Neural progenitor cell (in vitro differentiated cells): Measurements from ENCODE around the gene LGALS3BP. TPM values are rescaled to one million over a fixed set of nuclear protein-coding genes. Genes with fewer than 3 reads are reported as not detected.

Experiments
- DNase-seq: peaks from one replicate; pipeline ENCODE4 v3.0.0-alpha.2; 2016; ENCODE audit warnings: low spot score
- H2AFZ ChIP-seq: fragments of 200-600 bp; sonication (generic); replicated peaks from 2 replicates; pipeline ENCODE4 v1.6.1; 2016; ENCODE audit warnings: antibody characterized with exemption
- H3F3A ChIP-seq: fragments of 200-600 bp; sonication (generic); 2 replicates; pipeline ENCODE4 v1.6.1; 2016; ENCODE audit warnings: antibody characterized with exemption, low read depth
- H3K27ac ChIP-seq: fragments of 200-600 bp; sonication (generic); 2 replicates; pipeline ENCODE4 v1.5.1; 2016; ENCODE audit warnings: mild to moderate bottlenecking
- H3K27me3 ChIP-seq: fragments of 200-600 bp; sonication (generic); 2 replicates; pipeline ENCODE4 v1.6.1; 2016; ENCODE audit warnings: mild to moderate bottlenecking, moderate library complexity
- H3K36me3 ChIP-seq: fragments of 200-600 bp; sonication (generic); 2 replicates; pipeline ENCODE4 v1.5.1; 2016
- H3K4me1 ChIP-seq: fragments of 200-600 bp; sonication (generic); 2 replicates; pipeline ENCODE4 v1.6.1; 2016; ENCODE audit warnings: mixed run types
- H3K4me2 ChIP-seq: fragments of 200-600 bp; sonication (generic); 2 replicates; pipeline ENCODE4 v1.6.1; 2016
- H3K4me3 ChIP-seq: fragments of 200-600 bp; sonication (generic); 2 replicates; pipeline ENCODE4 v1.5.1; 2016
- H3K79me2 ChIP-seq: fragments of 200-600 bp; sonication (generic); 2 replicates; pipeline ENCODE4 v1.6.1; 2016; ENCODE audit warnings: low read depth
- H3K9ac ChIP-seq: fragments of 200-600 bp; sonication (generic); 2 replicates; pipeline ENCODE4 v1.6.1; 2016
- H3K9me3 ChIP-seq: fragments of 200-600 bp; sonication (generic); 2 replicates; pipeline ENCODE4 v1.5.1; 2016; ENCODE audit warnings: low read depth
- H4K20me1 ChIP-seq: fragments of 200-600 bp; sonication (generic); 2 replicates; pipeline ENCODE4 v1.6.1; 2016; ENCODE audit warnings: low read depth
- H3K27ac Mint-ChIP-seq: 3 replicates; pipeline ENCODE4 v1.8.0; 2021; ENCODE audit warnings: mixed read lengths
- H3K27me3 Mint-ChIP-seq: 2 replicates; pipeline ENCODE4 v1.8.0; 2022; ENCODE audit warnings: low read depth, mild to moderate bottlenecking, inconsistent platforms, moderate library complexity, mixed read lengths; ENCODE audit not compliant: insufficient read depth
- H3K36me3 Mint-ChIP-seq: 3 replicates; pipeline ENCODE4 v1.8.0; 2021; ENCODE audit warnings: mixed read lengths
- H3K4me1 Mint-ChIP-seq: 3 replicates; pipeline ENCODE4 v1.8.0; 2021; ENCODE audit warnings: mixed read lengths
- H3K4me3 Mint-ChIP-seq: 3 replicates; pipeline ENCODE4 v1.8.0; 2021; ENCODE audit warnings: mild to moderate bottlenecking, moderate library complexity, mixed read lengths
- H3K9me3 Mint-ChIP-seq: 3 replicates; pipeline ENCODE4 v1.8.0; 2020; ENCODE audit warnings: mixed read lengths
- EZH2 ChIP-seq: fragments of 200-600 bp; sonication (generic); IDR thresholded peaks from 2 replicates; pipeline ENCODE4 v1.6.1; 2017; ENCODE audit warnings: antibody characterized with exemption, mild to moderate bottlenecking, moderate library complexity
- EZH2phosphoT487 ChIP-seq: fragments of 200-600 bp; sonication (generic); IDR thresholded peaks from 2 replicates; pipeline ENCODE4 v1.6.1; 2017; ENCODE audit warnings: antibody characterized with exemption
- total RNA-seq: library from RNA; depleted of rRNA; stranded (reverse); fragments of >200 nt; gene quantifications from 2 replicates; pipeline ENCODE4 v1.2.3, GENCODE V29; 2015; ENCODE audit warnings: low replicate concordance
- TF ChIP-seq, protein P1 (sequence below): fragments of 200-600 bp; sonication (generic); IDR thresholded peaks from 2 replicates; pipeline ENCODE4 v1.5.1; 2017; ENCODE audit warnings: antibody characterized with exemption, mild to moderate bottlenecking

LGALS3BP gene
- total RNA-seq, 1 donor from 2014 or later, result 17.5 TPM

DNA sequence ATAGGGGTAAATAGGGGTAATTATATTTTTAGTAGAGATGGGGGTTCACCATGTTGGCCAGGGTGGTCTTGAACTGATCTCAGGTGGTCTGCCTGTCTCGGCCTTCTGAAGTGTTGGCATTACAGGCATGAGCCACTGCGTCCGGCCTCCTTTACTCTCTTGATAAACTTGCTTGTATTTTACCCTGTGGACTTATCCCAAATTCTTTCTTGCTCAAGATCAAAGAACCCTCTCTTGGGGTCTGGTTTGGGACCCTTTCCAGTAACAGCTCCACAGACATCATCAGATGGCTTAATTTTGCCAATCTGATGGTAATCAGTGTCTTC lies 38.6 kb upstream of the LGALS3BP start:
- no peaks in the 10 kb centered on the region for H4K20me1 ChIP-seq
- no peaks in the 10 kb centered on the region for H3K36me3 ChIP-seq
- H3K4me1 ChIP-seq, result peaks cover 4% of the 10 kb centered on the region
- H3K9me3 ChIP-seq, result peaks cover 21% of the 10 kb centered on the region
- H3K9ac ChIP-seq, result no peak overlapping the region
- H3K9me3 Mint-ChIP-seq, result peaks cover 20% of the 10 kb centered on the region
- H3K27me3 Mint-ChIP-seq, result peaks cover 17% of the 10 kb centered on the region
- H3K4me1 Mint-ChIP-seq, result no peaks in the 10 kb centered on the region
- no peak for DNase-seq
- TF ChIP-seq, protein P1, sequence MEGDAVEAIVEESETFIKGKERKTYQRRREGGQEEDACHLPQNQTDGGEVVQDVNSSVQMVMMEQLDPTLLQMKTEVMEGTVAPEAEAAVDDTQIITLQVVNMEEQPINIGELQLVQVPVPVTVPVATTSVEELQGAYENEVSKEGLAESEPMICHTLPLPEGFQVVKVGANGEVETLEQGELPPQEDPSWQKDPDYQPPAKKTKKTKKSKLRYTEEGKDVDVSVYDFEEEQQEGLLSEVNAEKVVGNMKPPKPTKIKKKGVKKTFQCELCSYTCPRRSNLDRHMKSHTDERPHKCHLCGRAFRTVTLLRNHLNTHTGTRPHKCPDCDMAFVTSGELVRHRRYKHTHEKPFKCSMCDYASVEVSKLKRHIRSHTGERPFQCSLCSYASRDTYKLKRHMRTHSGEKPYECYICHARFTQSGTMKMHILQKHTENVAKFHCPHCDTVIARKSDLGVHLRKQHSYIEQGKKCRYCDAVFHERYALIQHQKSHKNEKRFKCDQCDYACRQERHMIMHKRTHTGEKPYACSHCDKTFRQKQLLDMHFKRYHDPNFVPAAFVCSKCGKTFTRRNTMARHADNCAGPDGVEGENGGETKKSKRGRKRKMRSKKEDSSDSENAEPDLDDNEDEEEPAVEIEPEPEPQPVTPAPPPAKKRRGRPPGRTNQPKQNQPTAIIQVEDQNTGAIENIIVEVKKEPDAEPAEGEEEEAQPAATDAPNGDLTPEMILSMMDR, result no peak
- TF ChIP-seq EZH2phosphoT487 (no peak), EZH2 (no peak)
- H3F3A ChIP-seq, result peaks cover 4% of the 10 kb centered on the region
- H3K27ac ChIP-seq, result no peak overlapping the region
- H3K4me2 ChIP-seq, result no peak overlapping the region
- H3K36me3 Mint-ChIP-seq, result no peaks in the 10 kb centered on the region
- H3K27me3 ChIP-seq, result peaks cover 42% of the 10 kb centered on the region
- no peak overlapping the region for H3K27ac Mint-ChIP-seq
- no peaks in the 10 kb centered on the region for H3K79me2 ChIP-seq
- no peak overlapping the region for H2AFZ ChIP-seq
- H3K4me3 Mint-ChIP-seq, result no peak overlapping the region
- H3K4me3 ChIP-seq, result no peak overlapping the region

GRCh38 chr17:79017546-79018369 lies 38.0 kb upstream of the LGALS3BP start:
- Mint-ChIP-seq H3K9me3 (peaks cover 24% of the 10 kb centered on the region), H3K4me3 (no peak overlapping the region), H3K27me3 (peaks cover 18% of the 10 kb centered on the region), H3K27ac (no peak overlapping the region), H3K36me3 (no peaks in the 10 kb centered on the region), H3K4me1 (no peaks in the 10 kb centered on the region)
- no peaks in the 10 kb centered on the region for H3K4me1 ChIP-seq
- no peak overlapping the region for H3K9ac ChIP-seq
- H4K20me1 ChIP-seq, result no peaks in the 10 kb centered on the region
- peaks cover 3% of the 10 kb centered on the region for H3F3A ChIP-seq
- H3K27ac ChIP-seq, result no peak overlapping the region
- H3K4me2 ChIP-seq, result no peak overlapping the region
- peaks cover 37% of the 10 kb centered on the region for H3K27me3 ChIP-seq
- H3K79me2 ChIP-seq, result no peaks in the 10 kb centered on the region
- DNase-seq, result no peak
- no peak overlapping the region for H3K4me3 ChIP-seq
- H3K9me3 ChIP-seq, result peaks cover 21% of the 10 kb centered on the region
- no peak overlapping the region for H2AFZ ChIP-seq
- H3K36me3 ChIP-seq, result no peaks in the 10 kb centered on the region
- TF ChIP-seq, protein P1, result no peak
- TF ChIP-seq EZH2phosphoT487 (no peak), EZH2 (no peak)

DNA sequence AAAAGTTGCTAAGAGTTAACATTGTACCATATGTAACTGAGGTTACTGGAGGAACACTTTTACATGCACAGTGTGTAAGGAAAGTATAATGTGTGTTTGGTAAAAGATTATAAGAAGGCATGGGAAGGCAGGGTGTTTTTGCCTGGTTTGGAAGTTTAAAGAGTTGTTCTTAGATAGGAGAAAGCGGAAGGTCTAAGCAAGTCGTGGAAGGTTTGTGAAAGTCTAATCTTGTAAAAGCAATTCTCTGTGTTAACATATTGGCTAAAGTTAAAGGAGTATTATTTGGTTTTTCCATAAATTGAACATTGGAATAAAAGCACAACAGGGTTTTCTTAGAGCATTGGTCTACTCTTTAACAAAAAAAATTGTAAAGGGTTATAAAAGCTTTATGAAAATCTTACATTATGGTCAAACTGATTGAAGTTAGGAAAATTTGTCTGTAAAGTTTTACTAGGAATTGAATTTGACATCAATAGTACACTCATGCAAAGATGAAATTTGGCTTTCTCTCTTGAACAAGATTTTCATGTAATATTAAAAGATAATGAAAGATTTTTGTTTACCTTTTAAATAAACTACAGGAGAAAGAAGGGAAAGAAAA lies 34.5 kb upstream of the LGALS3BP start:
- H3K27me3 Mint-ChIP-seq, result peaks cover 10% of the 10 kb centered on the region
- H2AFZ ChIP-seq, result no peak overlapping the region

More for the DNA sequence above, 34.5 kb upstream of the LGALS3BP start:
- Histone ChIP-seq H3K4me1 (no peaks in the 10 kb centered on the region), H3K9ac (no peak overlapping the region), H3K4me2 (no peak overlapping the region), H3K27ac (no peak overlapping the region), H3K27me3 (peaks cover 2% of the 10 kb centered on the region), H3F3A (no peaks in the 10 kb centered on the region), H3K9me3 (peaks cover 21% of the 10 kb centered on the region), H3K79me2 (peaks cover 1% of the 10 kb centered on the region), H4K20me1 (peaks cover under 1% of the 10 kb centered on the region), H3K36me3 (no peaks in the 10 kb centered on the region), H3K4me3 (no peak overlapping the region)
- peaks cover 36% of the 10 kb centered on the region for H3K9me3 Mint-ChIP-seq
- no peaks in the 10 kb centered on the region for H3K36me3 Mint-ChIP-seq
- no peak overlapping the region for H3K4me3 Mint-ChIP-seq
- DNase-seq, result no peak
- TF ChIP-seq EZH2phosphoT487 (no peak), EZH2 (no peak)
- TF ChIP-seq, protein P1, result no peak
- H3K27ac Mint-ChIP-seq, result no peak overlapping the region
- H3K4me1 Mint-ChIP-seq, result peaks cover 7% of the 10 kb centered on the region
